Measurements from ENCODE around the gene UBA52.
A peak's percentile ranks its signal among the peaks of the same experiment; 100 is the strongest.
"Not testable (repeated sequence)": the region's sequence is repeated elsewhere in the genome, so short reads cannot be mapped to it uniquely, and the experiment has no call there.

Gene UBA52

DNA sequence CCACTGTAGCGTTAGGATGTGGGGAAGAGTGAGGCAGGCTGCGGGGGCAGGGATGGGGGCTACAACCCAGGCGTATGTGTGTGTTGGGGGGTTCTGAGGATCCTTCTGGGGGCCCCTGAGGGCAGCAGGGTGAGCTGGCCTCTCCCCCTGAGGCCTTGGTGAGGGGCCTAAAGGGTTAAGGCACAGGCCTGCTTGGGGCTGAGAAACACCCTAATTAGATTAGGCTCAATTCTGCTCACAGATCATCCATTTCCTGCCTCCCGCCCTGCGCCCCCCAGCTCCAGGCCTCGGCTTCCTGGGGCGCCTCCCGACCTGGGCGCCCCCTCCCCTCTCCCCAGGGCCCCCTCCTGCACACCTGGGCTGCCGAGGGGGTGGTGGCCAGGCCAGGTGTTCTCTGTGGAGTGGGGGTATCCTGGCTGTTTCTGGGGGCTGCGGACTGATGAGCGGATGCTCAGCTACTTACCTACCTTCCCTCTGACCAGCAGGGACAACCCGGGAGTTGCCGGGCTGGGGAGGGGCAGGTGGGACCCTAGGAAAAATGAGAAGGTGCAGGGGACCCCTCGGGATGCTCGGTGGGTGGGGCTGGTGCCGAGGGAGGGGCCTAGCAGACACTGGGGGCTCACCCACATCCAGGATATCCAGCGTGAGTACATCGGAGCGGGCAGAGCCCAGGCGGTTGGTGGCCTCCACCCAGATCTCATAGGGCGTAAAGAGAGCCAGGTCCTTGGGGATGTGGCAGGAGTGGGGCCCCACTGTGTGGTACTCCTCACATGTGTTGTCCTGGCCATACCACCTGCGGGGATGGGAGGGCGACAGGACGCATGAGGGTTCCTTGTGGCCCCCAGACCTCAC lies 26.4 kb downstream of the UBA52 start:
- Histone ChIP-seq H3K9me3 (ENCODE audit: low read depth, low read length) (no peaks in the 10 kb centered on the region), H3K27ac (0 out of 2 replicates have a peak overlapping the region, but pooled peaks have one; percentile 19), H3K9ac (ENCODE audit: insufficient read length) (no peak overlapping the region), H3K4me3 (no peak overlapping the region), H3K36me3 (ENCODE audit: insufficient read depth, low read length) (no peaks in the 10 kb centered on the region; the same call in 1 of the 2 replicates)
- no peak for TF ChIP-seq EZH2 (IDR thresholded peaks at IDR 0.05)
- TF ChIP-seq POLR2AphosphoS5 (IDR thresholded peaks at IDR 0.05; ENCODE audit: borderline replicate concordance, low read depth, low read length) = no peak
- TF ChIP-seq FOXP2 (optimal IDR thresholded peaks at IDR 0.05; ENCODE audit: control extremely low read depth, extremely low read length, insufficient read depth) = no peak
- DNase-seq (ENCODE audit: low read depth, low spot score) = no peak

GRCh38 chr19:18599485-18599884 lies 27.8 kb downstream of the UBA52 start:
- Histone ChIP-seq H3K9ac (ENCODE audit: insufficient read length) (no peak overlapping the region), H3K27ac (no peak overlapping the region), H3K36me3 (ENCODE audit: insufficient read depth, low read length) (no peaks in the 10 kb centered on the region; the same call in 1 of the 2 replicates), H3K4me3 (no peak overlapping the region), H3K9me3 (ENCODE audit: low read depth, low read length) (no peaks in the 10 kb centered on the region)
- no peak for DNase-seq (ENCODE audit: low read depth, low spot score)
- TF ChIP-seq FOXP2 (optimal IDR thresholded peaks at IDR 0.05; ENCODE audit: control extremely low read depth, extremely low read length, insufficient read depth) (no peak), EZH2 (IDR thresholded peaks at IDR 0.05) (no peak), POLR2AphosphoS5 (IDR thresholded peaks at IDR 0.05; ENCODE audit: borderline replicate concordance, low read depth, low read length) (no peak)

GRCh38 chr19:18600692-18601397 lies 29.2 kb downstream of the UBA52 start:
- H3K27ac ChIP-seq; DNase-seq (ENCODE audit: low read depth, low spot score); H3K9ac ChIP-seq (ENCODE audit: insufficient read length); H3K9me3 ChIP-seq (ENCODE audit: low read depth, low read length); H3K4me3 ChIP-seq; H3K36me3 ChIP-seq (ENCODE audit: insufficient read depth, low read length): not testable (repeated sequence)

DNA sequence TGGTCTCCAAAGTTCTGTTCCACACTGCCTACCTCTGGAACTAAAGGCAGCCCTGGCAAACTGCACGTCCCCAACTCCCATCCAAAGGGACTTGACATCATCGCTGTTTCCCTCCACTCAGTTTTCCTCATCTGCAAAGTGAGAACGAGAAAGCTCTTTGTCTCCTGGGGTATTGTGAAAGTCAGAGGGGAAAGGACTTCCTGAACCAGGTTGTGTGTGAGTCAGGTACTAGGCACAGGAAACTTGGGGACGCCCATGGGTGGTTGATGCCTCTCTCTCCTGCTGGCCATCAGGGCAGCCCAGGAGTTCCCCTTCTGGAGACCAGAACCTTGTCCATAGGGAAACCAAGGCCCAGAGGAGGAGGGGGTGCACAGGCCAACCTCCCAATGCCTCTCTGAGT lies 30.2 kb downstream of the UBA52 start:
- Histone ChIP-seq H3K4me3 (no peak overlapping the region), H3K36me3 (ENCODE audit: insufficient read depth, low read length) (no peaks in the 10 kb centered on the region; the same call in 1 of the 2 replicates), H3K27ac (no peak overlapping the region), H3K9me3 (ENCODE audit: low read depth, low read length) (no peaks in the 10 kb centered on the region), H3K9ac (ENCODE audit: insufficient read length) (no peak overlapping the region)
- TF ChIP-seq POLR2AphosphoS5 (IDR thresholded peaks at IDR 0.05; ENCODE audit: borderline replicate concordance, low read depth, low read length) = no peak
- no peak for TF ChIP-seq EZH2 (IDR thresholded peaks at IDR 0.05)
- no peak for DNase-seq (ENCODE audit: low read depth, low spot score)

DNA sequence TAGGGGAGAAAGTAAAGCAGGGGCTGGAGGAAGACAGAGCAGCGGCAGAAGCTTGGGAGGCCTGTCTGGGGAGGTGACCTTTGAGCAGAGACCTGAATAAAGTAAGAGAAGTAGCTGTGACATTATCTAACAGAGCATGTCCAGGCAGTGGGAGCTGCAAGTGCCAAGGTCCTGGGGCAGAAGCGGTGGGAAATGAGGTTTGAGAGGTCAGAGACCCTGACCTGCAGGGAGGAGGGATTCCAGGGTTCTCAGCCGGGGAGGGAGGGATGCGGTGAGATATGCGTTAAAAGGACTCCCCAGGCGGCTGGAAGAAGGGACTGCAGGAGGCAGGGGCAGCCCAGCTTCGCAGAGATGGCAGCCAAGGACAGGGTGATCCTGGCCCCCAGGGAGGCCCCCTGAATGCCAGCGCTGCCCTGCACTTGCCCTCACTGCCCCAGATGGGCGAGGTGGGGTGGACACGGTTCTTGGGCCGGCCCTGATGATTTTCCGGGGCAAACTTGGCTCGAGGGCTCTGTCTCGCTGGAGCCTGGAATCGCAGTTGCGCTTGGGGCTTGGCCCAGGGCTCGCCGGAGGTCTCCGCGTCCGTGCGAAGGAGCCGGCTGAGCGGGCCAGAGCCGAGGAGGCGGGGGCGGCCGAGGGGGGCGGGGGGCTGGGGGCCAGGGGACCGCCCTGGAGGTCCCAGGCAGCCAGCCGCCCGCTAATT lies 31.7 kb downstream of the UBA52 start:
- Histone ChIP-seq H3K9ac (ENCODE audit: insufficient read length) (no peak overlapping the region), H3K4me3 (no peak overlapping the region), H3K9me3 (ENCODE audit: low read depth, low read length) (no peaks in the 10 kb centered on the region), H3K36me3 (ENCODE audit: insufficient read depth, low read length) (no peaks in the 10 kb centered on the region; the same call in 1 of the 2 replicates), H3K27ac (0 out of 2 replicates have a peak overlapping the region, but pooled peaks have one; percentile 19)
- no peak for DNase-seq (ENCODE audit: low read depth, low spot score)
- TF ChIP-seq FOXP2 (optimal IDR thresholded peaks at IDR 0.05; ENCODE audit: control extremely low read depth, extremely low read length, insufficient read depth) (no peak), EZH2 (IDR thresholded peaks at IDR 0.05) (no peak), POLR2AphosphoS5 (IDR thresholded peaks at IDR 0.05; ENCODE audit: borderline replicate concordance, low read depth, low read length) (no peak)

DNA sequence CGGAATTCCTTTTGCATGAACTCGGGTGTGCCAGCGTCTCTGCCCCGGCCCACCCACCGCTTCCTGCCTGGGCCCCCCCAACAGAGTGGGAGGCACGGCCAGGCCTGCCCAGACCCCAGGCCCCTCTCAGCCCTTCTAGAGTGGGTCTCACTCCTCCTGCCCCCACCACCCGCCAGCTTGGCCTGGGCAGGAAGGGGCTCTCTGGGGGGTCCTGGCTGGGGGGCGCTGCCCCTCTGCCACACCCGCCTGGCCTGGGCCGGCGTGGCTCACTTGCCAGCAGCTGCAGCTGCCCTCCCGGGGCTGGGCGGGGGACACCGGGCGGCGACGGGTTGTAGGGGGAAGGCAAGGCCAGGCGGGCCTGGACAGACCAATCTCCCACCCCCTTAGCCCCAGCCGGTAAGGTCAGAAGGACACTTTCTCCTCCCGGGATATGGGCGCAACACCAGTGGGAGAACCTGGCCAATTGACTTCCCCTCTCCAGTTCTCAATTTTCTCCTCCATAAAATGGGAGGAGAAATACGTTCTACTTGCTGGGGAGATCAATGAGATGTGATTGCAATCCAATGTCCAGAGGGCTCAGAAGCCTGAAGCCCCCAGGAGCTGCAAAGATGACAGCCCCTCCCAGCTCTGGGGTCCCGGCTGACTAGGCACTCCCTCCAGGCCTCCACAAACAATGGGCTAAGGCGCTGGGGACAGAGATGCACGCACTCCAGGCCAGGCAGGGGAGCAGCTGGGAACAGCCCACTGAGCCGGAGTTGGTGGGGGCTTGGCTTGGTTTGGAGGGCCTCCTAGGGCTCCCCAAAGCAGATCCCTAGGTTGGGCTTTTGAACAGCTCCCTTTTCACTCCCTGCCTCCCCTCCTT lies 32.5 kb downstream of the UBA52 start:
- no peaks in the 10 kb centered on the region; the same call in 1 of the 2 replicates for H3K36me3 ChIP-seq (ENCODE audit: insufficient read depth, low read length)
- TF ChIP-seq EZH2 (IDR thresholded peaks at IDR 0.05) (no peak), POLR2AphosphoS5 (IDR thresholded peaks at IDR 0.05; ENCODE audit: borderline replicate concordance, low read depth, low read length) (no peak), FOXP2 (optimal IDR thresholded peaks at IDR 0.05; ENCODE audit: control extremely low read depth, extremely low read length, insufficient read depth) (no peak)
- DNase-seq (ENCODE audit: low read depth, low spot score) = no peak
- H3K27ac ChIP-seq = no peak overlapping the region
- H3K4me3 ChIP-seq = no peak overlapping the region; the same call in 1 of the 2 replicates
- H3K9ac ChIP-seq (ENCODE audit: insufficient read length) = no peak overlapping the region
- H3K9me3 ChIP-seq (ENCODE audit: low read depth, low read length) = no peaks in the 10 kb centered on the region

DNA sequence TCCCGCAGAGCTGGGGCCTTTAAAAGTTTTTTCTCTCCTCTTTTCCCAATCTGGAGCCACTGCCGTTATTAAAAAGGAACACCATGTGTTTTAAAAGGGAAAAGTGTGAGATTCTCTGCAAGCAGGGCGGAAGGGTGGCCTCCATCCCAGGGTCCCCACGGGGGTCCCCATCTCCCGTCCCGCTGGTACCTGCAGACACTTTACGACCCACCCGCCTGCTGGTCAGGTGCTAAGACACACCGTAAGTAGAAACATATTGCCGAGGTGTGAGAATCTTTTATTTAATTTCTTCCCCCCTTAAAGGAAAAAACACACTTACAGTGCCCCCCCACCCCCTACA lies 33.1 kb downstream of the UBA52 start:
- H3K9ac ChIP-seq (ENCODE audit: insufficient read length) = peak overlapping the region; percentile 79
- no peak for DNase-seq (ENCODE audit: low read depth, low spot score)
- no peaks in the 10 kb centered on the region; the same call in 1 of the 2 replicates for H3K36me3 ChIP-seq (ENCODE audit: insufficient read depth, low read length)
- no peaks in the 10 kb centered on the region for H3K9me3 ChIP-seq (ENCODE audit: low read depth, low read length)
- peak overlapping the region; percentile 87 for H3K4me3 ChIP-seq
- H3K27ac ChIP-seq = no peak overlapping the region
- no peak for TF ChIP-seq EZH2 (IDR thresholded peaks at IDR 0.05)

- Histone ChIP-seq H3K36me3 (ENCODE audit: insufficient read depth, low read length) (no peaks in the 10 kb centered on the region; the same call in 1 of the 2 replicates), H3K27ac (no peak overlapping the region), H3K9ac (ENCODE audit: insufficient read length) (peak overlapping the region; percentile 79), H3K4me3 (peak overlapping the region; percentile 87), H3K9me3 (ENCODE audit: low read depth, low read length) (no peaks in the 10 kb centered on the region)
- no peak for DNase-seq (ENCODE audit: low read depth, low spot score)
- TF ChIP-seq FOXP2 (optimal IDR thresholded peaks at IDR 0.05; ENCODE audit: control extremely low read depth, extremely low read length, insufficient read depth) (no peak), POLR2AphosphoS5 (IDR thresholded peaks at IDR 0.05; ENCODE audit: borderline replicate concordance, low read depth, low read length) (no peak), EZH2 (IDR thresholded peaks at IDR 0.05) (no peak)
Observed at GRCh38 chr19:18605196-18605545, 33.5 kb downstream of the UBA52 start.
